Peyer's patch (tissue), 4 donors: ENCODE results near the gene AGPAT1. TPM values are rescaled to one million over a fixed set of nuclear protein-coding genes. Genes with fewer than 3 reads are reported as not detected.

Source experiments
- DNase-seq, 3 donors: peaks; one replicate each; pipeline ENCODE4 v3.0.0-alpha.2; 2017 to 2019
- H3K27ac ChIP-seq, 4 donors: fragments of 200-600 bp; sonication (generic); one replicate each; pipeline ENCODE4 v1.5.1; 2016 to 2019
- H3K27me3 ChIP-seq, 2 donors: fragments of 200-600 bp; sonication (generic); one replicate each; pipeline ENCODE4 v1.5.1; 2019
- H3K36me3 ChIP-seq, 3 donors: fragments of 200-600 bp; sonication (generic); one replicate each; pipeline ENCODE4 v1.5.1; 2016 to 2019
- H3K4me1 ChIP-seq, 4 donors: fragments of 200-600 bp; sonication (generic); one replicate each; pipeline ENCODE4 v1.5.1; 2016 to 2019
- H3K4me3 ChIP-seq, 4 donors: fragments of 200-600 bp; sonication (generic); 1 replicate in 3 of 4; 2 replicates in 1 of 4; pipeline ENCODE4 v1.5.1; 2016 to 2019; ENCODE audit warnings: mild to moderate bottlenecking in 1 of 4
- H3K9me3 ChIP-seq, 4 donors: fragments of 200-600 bp; sonication (generic); one replicate each; pipeline ENCODE4 v1.5.1; 2016 to 2019; ENCODE audit warnings: mild to moderate bottlenecking in 1 of 4
- CTCF ChIP-seq, 6 experiments: fragments of 450-650 bp in 4 of 6; fragments of 200-600 bp in 2 of 6; sonication (generic) in 1 of 6; IDR thresholded peaks; one replicate each; pipeline ENCODE4 v1.5.1; 2017 to 2019; ENCODE audit warnings: antibody characterized with exemption in 6 of 6, mild to moderate bottlenecking in 3 of 6, moderate library complexity in 1 of 6
- POLR2A ChIP-seq, 2 donors: fragments of 450-650 bp; IDR thresholded peaks; one replicate each; pipeline ENCODE4 v1.5.1; 2017; ENCODE audit warnings: antibody characterized with exemption in 2 of 2, mild to moderate bottlenecking in 2 of 2, moderate library complexity in 2 of 2
- total RNA-seq, 4 donors: library from RNA; depleted of rRNA; stranded (reverse); fragments of >200 nt; gene quantifications; one replicate each; pipeline ENCODE4 v1.1.0, GENCODE V29; 2016

AGPAT1 gene
- total RNA-seq, 4 donors from 2014 or later, result 28.9 to 140 (median 90.7) TPM

GRCh38 chr6:32140420-32141046 lies 35.4 kb downstream of the AGPAT1 start:
- no peak for TF ChIP-seq CTCF (IDR thresholded peaks at IDR 0.05)
- no peak for TF ChIP-seq POLR2A (IDR thresholded peaks at IDR 0.05)
- no peaks in the 10 kb centered on the region for H3K27me3 ChIP-seq
- H3K27ac ChIP-seq, result no peak overlapping the region
- H3K4me3 ChIP-seq, result no peak overlapping the region
- no peak for DNase-seq
- no peaks in the 10 kb centered on the region for H3K4me1 ChIP-seq
- no peaks in the 10 kb centered on the region for H3K36me3 ChIP-seq
- no peaks in the 10 kb centered on the region for H3K9me3 ChIP-seq

DNA sequence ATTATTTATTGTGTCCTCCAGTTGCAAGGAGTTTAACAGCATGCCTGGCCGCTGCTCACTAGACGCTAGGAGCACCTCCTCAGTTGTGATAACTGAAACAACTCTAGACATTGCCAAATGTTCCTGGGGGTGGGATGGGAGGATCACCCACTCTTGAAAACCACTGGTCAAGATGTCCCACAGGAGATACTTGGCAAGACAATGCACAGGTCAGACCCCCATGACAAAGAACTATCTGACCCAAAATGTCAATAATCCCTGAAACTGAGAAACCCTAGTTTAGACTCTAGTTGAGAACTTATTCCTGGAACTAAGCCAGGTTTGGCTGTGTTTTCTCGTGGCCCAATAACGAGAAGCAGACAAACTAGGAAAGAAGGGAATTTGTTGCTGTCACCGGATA lies 36.3 kb downstream of the AGPAT1 start:
- TF ChIP-seq POLR2A (IDR thresholded peaks at IDR 0.05), result no peak
- no peak for TF ChIP-seq CTCF (IDR thresholded peaks at IDR 0.05)
- Histone ChIP-seq H3K4me3 (no peak overlapping the region), H3K4me1 (no peaks in the 10 kb centered on the region), H3K36me3 (no peaks in the 10 kb centered on the region), H3K27ac (no peak overlapping the region), H3K27me3 (no peaks in the 10 kb centered on the region), H3K9me3 (no peaks in the 10 kb centered on the region)
- DNase-seq, result no peak

GRCh38 chr6:32137454-32137853 lies 38.4 kb downstream of the AGPAT1 start:
- no peak for TF ChIP-seq POLR2A (IDR thresholded peaks at IDR 0.05)
- no peak for TF ChIP-seq CTCF (IDR thresholded peaks at IDR 0.05)
- Histone ChIP-seq H3K27ac (no peak overlapping the region), H3K36me3 (no peaks in the 10 kb centered on the region), H3K27me3 (no peaks in the 10 kb centered on the region), H3K4me3 (no peak overlapping the region), H3K9me3 (no peaks in the 10 kb centered on the region), H3K4me1 (no peaks in the 10 kb centered on the region)
- no peak for DNase-seq

DNA sequence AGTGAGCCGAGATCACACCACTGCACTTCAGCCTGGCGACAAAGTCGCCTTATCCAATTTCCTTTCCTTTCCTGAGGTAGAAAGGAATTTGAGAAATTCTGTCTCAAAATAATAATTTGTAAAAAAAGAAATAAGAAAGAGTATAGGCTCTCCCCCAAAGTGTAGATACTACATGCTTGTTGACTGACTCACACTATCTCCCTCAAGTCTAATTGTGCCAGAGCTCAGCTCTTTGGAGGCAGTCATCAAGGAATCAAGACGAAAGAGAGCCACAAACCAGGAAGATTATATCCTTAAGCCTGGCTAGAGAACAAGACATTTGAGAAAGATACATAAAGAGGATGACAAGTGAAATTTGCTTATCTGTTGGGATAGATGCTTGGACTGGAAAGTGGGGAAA lies 42.1 kb downstream of the AGPAT1 start:
- no peaks in the 10 kb centered on the region for H3K36me3 ChIP-seq
- peaks cover 2 to 10% (median 7%) of the 10 kb centered on the region in 4 donors for H3K4me1 ChIP-seq
- no peak for DNase-seq
- no peaks in the 10 kb centered on the region for H3K27me3 ChIP-seq
- H3K9me3 ChIP-seq, result no peaks in the 10 kb centered on the region
- no peak overlapping the region for H3K4me3 ChIP-seq
- TF ChIP-seq CTCF (IDR thresholded peaks at IDR 0.05) (no peak), POLR2A (IDR thresholded peaks at IDR 0.05) (no peak)
- H3K27ac ChIP-seq, result no peak overlapping the region

GRCh38 chr6:32132110-32132509 lies 43.8 kb downstream of the AGPAT1 start:
- H3K9me3 ChIP-seq, result no peaks in the 10 kb centered on the region
- H3K4me1 ChIP-seq, result peaks cover 6 to 19% (median 14%) of the 10 kb centered on the region in 4 donors
- H3K27ac ChIP-seq, result no peak overlapping the region
- DNase-seq, result no peak
- H3K36me3 ChIP-seq, result no peaks in the 10 kb centered on the region
- H3K27me3 ChIP-seq, result no peaks in the 10 kb centered on the region
- H3K4me3 ChIP-seq, result no peak overlapping the region
- TF ChIP-seq CTCF (IDR thresholded peaks at IDR 0.05), result no peak
- TF ChIP-seq POLR2A (IDR thresholded peaks at IDR 0.05), result no peak
